Measurements from ENCODE around the gene AFAP1.

Gene AFAP1

GRCh38 chr4:7733801-7734650 lies 205.6 kb downstream of the AFAP1 start:
- no peak for DNase-seq

- no peak for DNase-seq
Measured at GRCh38 chr4:7733201-7733600, 206.5 kb downstream of the AFAP1 start.

GRCh38 chr4:7732263-7732662 lies 207.4 kb downstream of the AFAP1 start:
- no peak for DNase-seq

GRCh38 chr4:7731437-7731836 lies 208.2 kb downstream of the AFAP1 start:
- DNase-seq: no peak

- no peak for DNase-seq
Measured at GRCh38 chr4:7727749-7728148, 211.9 kb downstream of the AFAP1 start.

- no peak for DNase-seq
Measured at GRCh38 chr4:7726665-7727413, 212.8 kb downstream of the AFAP1 start.

- DNase-seq: no peak
Measured at GRCh38 chr4:7725951-7726350, 213.7 kb downstream of the AFAP1 start.

GRCh38 chr4:7723625-7724024 lies 216.0 kb downstream of the AFAP1 start:
- DNase-seq: no peak

- no peak for DNase-seq
Measured at GRCh38 chr4:7722766-7723387, 216.8 kb downstream of the AFAP1 start.

- no peak for DNase-seq
Measured at GRCh38 chr4:7721984-7722551, 217.6 kb downstream of the AFAP1 start.

GRCh38 chr4:7719354-7720174 lies 220.1 kb downstream of the AFAP1 start:
- peak; percentile 53 to 68 for DNase-seq

GRCh38 chr4:7717946-7718490 lies 221.6 kb downstream of the AFAP1 start:
- no peak for DNase-seq

GRCh38 chr4:7717161-7717560 lies 222.5 kb downstream of the AFAP1 start:
- no peak for DNase-seq

- no peak for DNase-seq
Measured at GRCh38 chr4:7716010-7716721, 223.5 kb downstream of the AFAP1 start.

GRCh38 chr4:7715271-7716009 lies 224.2 kb downstream of the AFAP1 start:
- DNase-seq: no peak

- DNase-seq: no peak
Measured at GRCh38 chr4:7714738-7715137, 224.9 kb downstream of the AFAP1 start.

GRCh38 chr4:7714176-7714575 lies 225.5 kb downstream of the AFAP1 start:
- no peak for DNase-seq

- no peak for DNase-seq
Measured at GRCh38 chr4:7713757-7714156, 225.9 kb downstream of the AFAP1 start.

GRCh38 chr4:7712021-7712671 lies 227.5 kb downstream of the AFAP1 start:
- no peak for DNase-seq

- no peak for DNase-seq
Measured at GRCh38 chr4:7711307-7711963, 228.2 kb downstream of the AFAP1 start.
